Measurements from ENCODE around the gene PRDM11.

PRDM11 gene

DNA sequence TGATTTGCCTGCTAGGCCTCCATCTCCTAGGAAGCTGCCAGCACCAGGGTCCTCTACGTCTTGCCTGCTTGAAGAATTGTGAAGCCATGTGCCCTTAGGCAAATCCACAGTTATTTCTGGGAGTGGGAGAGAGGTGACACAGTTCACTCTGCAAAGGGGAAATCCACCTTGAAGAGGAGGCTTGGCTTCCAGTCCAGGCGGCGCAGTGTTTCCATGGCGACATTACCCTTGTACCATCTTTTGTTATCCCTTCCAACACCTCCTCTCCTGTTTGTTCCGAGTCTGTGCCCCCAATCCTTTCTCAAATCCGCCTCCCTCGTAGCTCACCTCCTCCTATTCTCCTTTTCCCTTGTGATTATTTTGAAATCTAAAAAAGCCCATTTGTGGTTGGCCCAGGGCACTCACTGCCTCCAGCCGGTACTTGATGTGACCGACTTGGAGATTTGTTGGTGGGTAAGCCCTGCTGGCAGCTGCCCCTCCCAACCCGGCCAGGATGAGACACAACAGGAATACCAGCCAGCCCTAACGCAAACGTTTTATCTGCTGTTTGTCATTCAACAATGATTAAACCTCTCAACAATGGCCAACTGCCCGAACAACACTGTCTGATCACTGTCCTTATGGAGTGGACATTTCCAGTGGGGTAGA, 121.3 kb downstream of the PRDM11 start:
- no peak for DNase-seq

DNA sequence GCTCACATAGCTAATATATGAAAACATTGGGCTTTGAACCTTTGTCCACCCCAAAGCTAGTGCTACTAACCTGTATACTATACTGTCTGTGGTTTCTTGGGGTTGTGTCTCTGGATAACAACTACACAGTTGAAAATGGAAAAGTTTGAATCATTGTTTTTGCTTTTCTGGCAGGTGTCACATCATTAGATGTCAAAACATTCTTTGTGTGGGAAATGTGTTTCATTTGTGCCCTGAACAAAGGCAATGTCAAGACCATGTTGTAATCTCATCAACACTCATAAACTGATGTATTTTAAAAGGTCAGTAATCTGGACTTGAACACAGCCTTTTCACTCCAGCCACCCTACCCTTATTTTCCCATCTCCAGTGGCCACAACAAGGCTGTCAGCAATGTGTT, 123.2 kb downstream of the PRDM11 start:
- no peak for DNase-seq

DNA sequence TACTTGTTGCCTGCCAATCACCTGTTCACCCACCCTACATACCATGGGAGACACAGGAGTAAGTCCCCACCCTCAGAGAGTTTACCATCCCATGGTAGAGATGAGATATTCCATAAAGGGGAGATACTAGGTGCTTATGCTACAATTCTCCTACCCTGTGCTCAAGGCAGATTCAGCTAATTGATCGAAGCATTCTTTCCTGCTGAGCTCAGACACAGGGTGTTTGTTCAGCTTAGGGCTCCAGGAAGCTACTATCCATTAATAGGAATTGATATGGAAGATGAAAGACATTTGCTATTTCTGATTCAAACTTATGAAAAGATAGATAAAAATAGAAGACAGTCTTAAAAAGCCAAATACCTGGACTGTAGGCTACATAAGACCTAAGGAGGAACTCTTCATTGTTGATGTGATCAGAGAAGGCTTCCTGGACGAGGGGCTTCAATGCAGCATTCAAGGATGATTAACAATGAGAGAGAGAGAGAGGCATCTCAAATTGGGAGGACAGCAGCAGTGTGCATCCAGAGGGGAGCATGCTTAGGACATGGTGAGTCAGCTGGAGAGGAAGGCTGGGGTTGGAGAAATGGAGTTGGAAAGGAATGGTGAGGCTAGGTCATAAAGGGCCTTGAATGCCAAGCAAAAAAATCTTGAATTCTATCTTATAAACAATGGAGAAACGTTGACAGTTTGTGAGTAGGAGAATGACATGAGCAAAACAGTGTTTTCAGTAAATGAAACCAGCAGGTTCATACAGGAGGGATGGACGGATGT, 124.7 kb downstream of the PRDM11 start:
- no peak for DNase-seq

- no peak for DNase-seq
Observed at GRCh38 chr11:45272701-45273100, 126.3 kb downstream of the PRDM11 start.

GRCh38 chr11:45273509-45273908, 127.1 kb downstream of the PRDM11 start:
- no peak for DNase-seq

GRCh38 chr11:45274206-45274605, 127.8 kb downstream of the PRDM11 start:
- DNase-seq = no peak

- no peak for DNase-seq
Observed at GRCh38 chr11:45275828-45276227, 129.4 kb downstream of the PRDM11 start.

GRCh38 chr11:45278714-45279113, 132.3 kb downstream of the PRDM11 start:
- DNase-seq = no peak

GRCh38 chr11:45279645-45280044, 133.2 kb downstream of the PRDM11 start:
- no peak for DNase-seq

DNA sequence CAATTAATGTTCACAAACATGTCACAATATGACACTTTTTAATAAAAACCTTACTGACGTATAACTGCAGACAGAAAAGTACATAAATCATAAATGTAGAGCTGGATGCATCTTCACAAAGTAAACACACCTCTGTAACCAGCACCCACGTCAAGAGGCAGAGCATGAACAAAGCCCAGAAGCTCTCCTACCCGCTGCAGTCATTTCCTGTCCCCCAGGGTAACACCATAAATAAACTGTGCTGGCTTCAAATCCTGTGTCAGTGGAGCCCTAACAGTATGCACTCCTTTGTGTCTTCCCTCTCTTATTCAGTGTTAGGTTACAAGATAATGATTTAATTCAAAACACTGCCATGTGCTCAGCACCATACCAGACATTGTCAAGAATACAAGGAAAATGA, 134.0 kb downstream of the PRDM11 start:
- no peak for DNase-seq

DNA sequence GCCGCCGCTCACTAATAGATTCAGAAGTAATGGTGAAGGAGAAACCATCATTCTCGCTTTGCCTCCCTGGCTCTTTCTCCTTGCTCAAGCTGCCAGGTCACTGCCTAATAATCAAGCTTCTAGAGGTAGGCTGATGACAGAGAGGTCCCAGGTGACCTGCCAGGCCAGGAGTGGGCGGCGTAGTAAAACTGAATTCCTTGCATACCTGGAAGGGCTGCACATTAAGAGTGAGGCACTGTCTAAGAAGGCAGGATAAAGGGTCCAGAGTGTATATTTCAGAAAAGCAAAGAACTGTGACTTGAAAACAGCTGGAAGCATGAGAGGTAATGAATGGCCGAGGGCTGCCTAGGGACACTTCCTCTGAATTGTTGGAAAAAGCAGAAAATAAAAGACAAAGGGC, 135.6 kb downstream of the PRDM11 start:
- DNase-seq = no peak

Data from CD4-positive, alpha-beta T cell treated with Interleukin-17A for 1 hour (primary cell).